SU-DHL-6 (cell line): ENCODE measurements around the gene THSD7A.

ENCODE experiments used
- H2AFZ ChIP-seq: fragments of 200-600 bp; sonication (generic); 2 replicates; pipeline ENCODE4 v1.6.1; 2014; ENCODE audit warnings: low read depth, mild to moderate bottlenecking, moderate library complexity, mixed read lengths, antibody characterized with exemption, low read length; ENCODE audit not compliant: severe bottlenecking
- H3F3A ChIP-seq: fragments of 200-600 bp; shearing (Covaris generic); 2 replicates; pipeline ENCODE4 v1.6.0; 2016; ENCODE audit warnings: antibody characterized with exemption, mild to moderate bottlenecking; ENCODE audit not compliant: insufficient read depth
- H3K27ac ChIP-seq: fragments of 200-600 bp; sonication (generic); 2 replicates; pipeline ENCODE4 v1.5.1; 2016; ENCODE audit warnings: low read depth, mild to moderate bottlenecking, low read length, moderate library complexity, mixed read lengths
- H3K27me3 ChIP-seq: fragments of 200-600 bp; sonication (generic), shearing (Covaris generic); 2 replicates; pipeline ENCODE4 v1.6.0; 2014; ENCODE audit warnings: mild to moderate bottlenecking, low read length
- H3K36me3 ChIP-seq: fragments of 200-600 bp; sonication (generic); 2 replicates; pipeline ENCODE4 v1.6.1; 2014; ENCODE audit warnings: mild to moderate bottlenecking, low read length, mixed read lengths
- H3K4me2 ChIP-seq: fragments of 300-600, 200-600 bp; shearing (Covaris generic), sonication (generic); 2 replicates; pipeline ENCODE4 v1.6.0; 2014; ENCODE audit warnings: low read length, low read depth, mild to moderate bottlenecking; ENCODE audit not compliant: poor library complexity, severe bottlenecking
- H3K4me3 ChIP-seq: fragments of 200-600 bp; sonication (generic); 2 replicates; pipeline ENCODE4 v1.5.1; 2014; ENCODE audit warnings: antibody characterized with exemption, low read length, mild to moderate bottlenecking, mixed read lengths; ENCODE audit not compliant: insufficient read depth, poor library complexity, severe bottlenecking
- H3K79me2 ChIP-seq: fragments of 200-600 bp; sonication (generic); 2 replicates; pipeline ENCODE4 v1.6.1; 2014; ENCODE audit warnings: mild to moderate bottlenecking, low read length, moderate library complexity; ENCODE audit not compliant: insufficient read depth
- H3K9ac ChIP-seq: fragments of 200-600 bp; sonication (generic); 2 replicates; pipeline ENCODE4 v1.7.0; 2014; ENCODE audit warnings: mild to moderate bottlenecking, low read length
- H3K9me2 ChIP-seq: fragments of 200-600 bp; sonication (generic); replicated peaks from 2 replicates; pipeline ENCODE4 v1.6.1; 2014; ENCODE audit warnings: low read length; ENCODE audit not compliant: insufficient read depth
- H3K9me3 ChIP-seq: fragments of 200-600 bp; sonication (generic); 2 replicates; pipeline ENCODE4 v1.6.1; 2014; ENCODE audit warnings: low read length, mixed read lengths; ENCODE audit not compliant: insufficient read depth
- H4K20me1 ChIP-seq: fragments of 200-600 bp; sonication (generic); 2 replicates; pipeline ENCODE4 v1.6.1; 2014; ENCODE audit warnings: low read depth, mild to moderate bottlenecking, antibody characterized with exemption, low read length, moderate library complexity, mixed read lengths
- CTCF ChIP-seq: fragments of 200-600 bp; sonication (generic); IDR thresholded peaks from one replicate; pipeline ENCODE4 v1.5.1; 2017; ENCODE audit warnings: antibody characterized with exemption, mild to moderate bottlenecking, low read length, moderate library complexity; ENCODE audit not compliant: insufficient read depth, poor library complexity, severe bottlenecking
- EZH2phosphoT487 ChIP-seq: fragments of 200-600 bp; sonication (generic), shearing (Covaris generic); conservative IDR thresholded peaks from 2 replicates; pipeline ENCODE4 v1.6.1; 2018; ENCODE audit warnings: mild to moderate bottlenecking, antibody characterized with exemption, low read length, moderate library complexity, mixed read lengths

THSD7A gene

GRCh38 chr7:11757153-11757552 is 74.8 kb downstream of the THSD7A start:
- Histone ChIP-seq H3K27me3 (0 out of 2 replicates have a peak, but pooled peaks cover 2% of the 10 kb centered on the region), H3K27ac (no peak overlapping the region), H3K36me3 (no peaks in the 10 kb centered on the region), H3K9me2 (no peaks in the 10 kb centered on the region), H3K4me3 (no peak overlapping the region), H3K9ac (no peak overlapping the region), H3K9me3 (no peaks in the 10 kb centered on the region), H3K79me2 (no peaks in the 10 kb centered on the region), H2AFZ (no peak overlapping the region), H3F3A (no peaks in the 10 kb centered on the region), H4K20me1 (no peaks in the 10 kb centered on the region), H3K4me2 (no peak overlapping the region)
- TF ChIP-seq CTCF (no peak), EZH2phosphoT487 (no peak)

- Histone ChIP-seq H3K27me3 (0 out of 2 replicates have a peak, but pooled peaks cover 2% of the 10 kb centered on the region), H3K9me3 (no peaks in the 10 kb centered on the region), H3K9me2 (no peaks in the 10 kb centered on the region), H2AFZ (no peak overlapping the region), H3K27ac (no peak overlapping the region), H3K4me3 (no peak overlapping the region), H3K79me2 (no peaks in the 10 kb centered on the region), H3F3A (no peaks in the 10 kb centered on the region), H3K4me2 (no peak overlapping the region), H3K36me3 (no peaks in the 10 kb centered on the region), H4K20me1 (no peaks in the 10 kb centered on the region), H3K9ac (no peak overlapping the region)
- no peak for TF ChIP-seq EZH2phosphoT487
- no peak for TF ChIP-seq CTCF
Observed at GRCh38 chr7:11754933-11755332, 77.1 kb downstream of the THSD7A start.

- no peak overlapping the region for H3K27ac ChIP-seq
Observed at GRCh38 chr7:11754123-11754522, 77.9 kb downstream of the THSD7A start.

More at GRCh38 chr7:11754123-11754522, 77.9 kb downstream of the THSD7A start:
- Histone ChIP-seq H2AFZ (no peak overlapping the region), H3K9ac (no peak overlapping the region), H3K36me3 (no peaks in the 10 kb centered on the region), H3K4me2 (no peak overlapping the region), H3K9me2 (no peaks in the 10 kb centered on the region), H3F3A (no peaks in the 10 kb centered on the region), H3K4me3 (no peak overlapping the region), H4K20me1 (no peaks in the 10 kb centered on the region), H3K79me2 (no peaks in the 10 kb centered on the region), H3K9me3 (no peaks in the 10 kb centered on the region), H3K27me3 (0 out of 2 replicates have a peak, but pooled peaks cover 2% of the 10 kb centered on the region)
- no peak for TF ChIP-seq EZH2phosphoT487
- TF ChIP-seq CTCF = no peak
